NB4 (cell line): Measurements from ENCODE around the gene PDCD5.

ENCODE experiments used
- DNase-seq: peaks from one replicate; pipeline ENCODE4 v3.0.0; 2010; ENCODE audit warnings: low read depth
- H3K4me3 ChIP-seq: one replicate; pipeline ENCODE4 v1.5.1; 2011; ENCODE audit warnings: mild to moderate bottlenecking, low read depth, low read length, moderate library complexity
- CTCF ChIP-seq: IDR thresholded peaks from one replicate; pipeline ENCODE4 v1.5.1; 2012; ENCODE audit warnings: low read depth, low read length
- MAX ChIP-seq: IDR thresholded peaks from 2 replicates; pipeline ENCODE4 v1.6.1; 2011; ENCODE audit warnings: low read depth, low read length
- MYC ChIP-seq: IDR thresholded peaks from 2 replicates; pipeline ENCODE4 v1.6.1; 2011; ENCODE audit warnings: low read depth, low read length
- POLR2A ChIP-seq: IDR thresholded peaks from 2 replicates; pipeline ENCODE4 v1.6.1; 2011; ENCODE audit warnings: mild to moderate bottlenecking; ENCODE audit not compliant: insufficient read length; ENCODE audit errors: extremely low read depth

PDCD5 gene

GRCh38 chr19:32542477-32543108, 38.4 kb upstream of the PDCD5 start:
- DNase-seq, result no peak
- TF ChIP-seq MAX (no peak), MYC (no peak), CTCF (no peak), POLR2A (no peak)
- H3K4me3 ChIP-seq, result no peak overlapping the region

GRCh38 chr19:32543115-32543900, 37.7 kb upstream of the PDCD5 start:
- H3K4me3 ChIP-seq, result no peak overlapping the region
- DNase-seq, result no peak
- TF ChIP-seq MAX (no peak), POLR2A (no peak), CTCF (no peak), MYC (no peak)

- DNase-seq, result no peak
- no peak overlapping the region for H3K4me3 ChIP-seq
- no peak for TF ChIP-seq MAX
Measured at GRCh38 chr19:32544917-32545316, 36.1 kb upstream of the PDCD5 start.

- no peak for DNase-seq
- H3K4me3 ChIP-seq, result no peak overlapping the region
- TF ChIP-seq CTCF, result no peak
Measured at GRCh38 chr19:32550666-32551065, 30.3 kb upstream of the PDCD5 start.

- DNase-seq, result no peak
- no peak for TF ChIP-seq MYC
- no peak overlapping the region for H3K4me3 ChIP-seq
Measured at GRCh38 chr19:32555786-32556185, 25.2 kb upstream of the PDCD5 start.

- TF ChIP-seq POLR2A (no peak), MAX (no peak)
- no peak for DNase-seq
- H3K4me3 ChIP-seq, result no peak overlapping the region
Measured at GRCh38 chr19:32558607-32559228, 22.3 kb upstream of the PDCD5 start.

GRCh38 chr19:32563761-32564160, 17.2 kb upstream of the PDCD5 start:
- no peak overlapping the region for H3K4me3 ChIP-seq
- no peak for TF ChIP-seq MYC
- no peak for TF ChIP-seq POLR2A
- no peak for TF ChIP-seq CTCF
- no peak for TF ChIP-seq MAX
- no peak for DNase-seq
